Measurements from ENCODE around the gene SKAP2.

SKAP2 gene

GRCh38 chr7:26897928-26898327 is 33.5 kb upstream of the SKAP2 start:
- DNase-seq (ENCODE audit: extremely low read depth, low read depth), result no peak
- no peak for TF ChIP-seq CTCF (IDR thresholded peaks at IDR 0.05; ENCODE audit: low read depth, low read length)

DNA sequence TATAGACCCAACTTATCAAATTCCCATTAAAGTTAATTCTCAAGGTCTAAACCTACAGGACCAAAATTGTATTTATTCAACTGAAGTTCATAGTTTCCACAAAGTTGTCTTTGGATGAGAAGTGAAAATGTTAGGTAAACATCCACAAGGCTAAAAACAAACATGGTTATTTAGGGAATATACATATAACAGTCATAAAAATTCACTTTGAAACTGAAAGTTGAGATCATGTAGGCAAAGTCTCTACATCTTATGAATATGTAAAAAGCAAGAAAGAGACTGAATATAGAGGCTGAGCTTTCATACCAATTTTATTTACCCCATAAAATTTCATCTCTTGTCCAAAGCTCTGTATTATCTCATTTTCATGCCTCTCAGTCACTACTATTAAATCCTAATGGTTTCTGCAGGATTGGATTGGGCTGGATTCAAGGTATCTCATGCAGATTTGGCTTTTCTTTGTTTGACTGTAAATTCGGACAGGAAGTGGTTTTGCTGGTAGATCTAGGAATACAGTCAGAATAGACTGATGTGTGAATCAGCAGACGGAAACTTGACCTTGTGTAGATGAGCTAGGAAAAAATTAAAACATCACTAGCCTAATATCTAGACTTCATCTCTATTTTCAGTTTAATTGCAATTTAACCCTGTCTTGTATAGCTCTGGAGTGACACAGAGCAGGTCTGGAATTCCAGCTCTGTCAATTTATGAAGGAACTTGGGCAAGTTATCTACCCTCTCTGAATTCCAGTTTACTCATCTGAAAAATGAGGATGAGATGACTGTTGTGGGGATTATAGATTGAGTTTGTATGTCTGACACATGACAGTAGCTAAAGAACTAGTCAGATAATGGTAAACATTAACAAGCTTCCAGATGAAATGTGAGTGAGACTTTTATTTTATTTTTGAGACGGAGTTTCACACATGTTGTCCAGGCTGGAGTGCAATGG is 27.3 kb upstream of the SKAP2 start:
- no peak for DNase-seq (ENCODE audit: extremely low read depth, low read depth)
- no peak for TF ChIP-seq CTCF (IDR thresholded peaks at IDR 0.05; ENCODE audit: low read depth, low read length)

- no peak for TF ChIP-seq CTCF (IDR thresholded peaks at IDR 0.05; ENCODE audit: low read depth, low read length)
These were observed 16.5 kb upstream of the SKAP2 start for GRCh38 chr7:26880852-26881251.

DNA sequence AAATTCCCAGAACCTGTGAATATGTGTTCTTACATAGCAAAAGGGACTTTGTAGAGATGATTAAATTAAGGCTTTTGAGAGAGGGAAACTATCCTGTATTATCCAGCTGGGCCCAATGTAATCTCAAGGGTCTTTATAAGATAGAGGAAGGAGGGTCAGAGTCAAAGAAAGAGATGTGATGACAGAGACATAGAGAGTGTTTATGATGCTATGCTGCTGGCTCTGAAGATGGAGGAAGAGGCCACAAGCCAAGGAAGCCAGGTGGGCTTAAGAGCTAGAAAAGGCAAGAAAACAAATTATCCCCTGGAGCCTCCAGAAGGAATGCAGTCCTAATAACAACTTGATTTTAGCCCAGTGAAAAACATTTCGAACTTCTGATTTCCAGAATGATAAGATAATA is 15.3 kb upstream of the SKAP2 start:
- no peak for TF ChIP-seq CTCF (IDR thresholded peaks at IDR 0.05; ENCODE audit: low read depth, low read length)
- DNase-seq (ENCODE audit: extremely low read depth, low read depth), result no peak

More at GRCh38 chr7:26880852-26881251, 16.5 kb upstream of the SKAP2 start:
- no peak for DNase-seq (ENCODE audit: extremely low read depth, low read depth)

- TF ChIP-seq CTCF (IDR thresholded peaks at IDR 0.05; ENCODE audit: low read depth, low read length), result no peak
- no peak for DNase-seq (ENCODE audit: extremely low read depth, low read depth)
These were observed 4.6 kb upstream of the SKAP2 start for GRCh38 chr7:26868841-26869495.

GRCh38 chr7:26865094-26865388 is 651 bp upstream of the SKAP2 start:
- DNase-seq (ENCODE audit: extremely low read depth, low read depth), result no peak

More at GRCh38 chr7:26865094-26865388, 651 bp upstream of the SKAP2 start:
- no peak for TF ChIP-seq CTCF (IDR thresholded peaks at IDR 0.05; ENCODE audit: low read depth, low read length)
